Measurements from ENCODE around the gene UBE2O.

DNA sequence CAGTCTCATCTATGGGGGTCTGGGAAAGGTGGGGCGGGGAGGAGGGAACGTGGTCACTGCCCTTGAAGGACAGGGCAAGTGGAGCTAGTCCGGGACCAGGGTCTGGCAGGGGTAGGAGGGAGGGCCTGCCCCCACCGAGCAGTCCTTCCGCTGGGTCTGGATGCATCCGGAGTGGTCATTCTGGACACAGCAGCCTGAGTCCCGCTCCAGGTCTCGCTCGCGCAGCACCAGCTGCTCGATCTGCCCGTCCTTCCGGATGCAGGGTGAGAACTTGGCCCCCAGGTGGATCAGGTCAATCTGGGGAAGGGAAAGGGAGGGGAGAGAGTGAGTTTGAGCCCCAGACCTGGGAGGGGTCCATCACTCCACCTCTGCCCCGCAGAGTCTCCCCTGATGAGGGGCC is 21.3 kb upstream of the UBE2O start:
- TF ChIP-seq CTCF (IDR thresholded peaks at IDR 0.05; ENCODE audit: low read depth, low read length, poor library complexity, severe bottlenecking), result no peak
- no peak for TF ChIP-seq EZH2phosphoT487 (IDR thresholded peaks at IDR 0.05; ENCODE audit: borderline replicate concordance, low read length)
